ENCODE data around the gene XXYLT1.

The XXYLT1 gene

DNA sequence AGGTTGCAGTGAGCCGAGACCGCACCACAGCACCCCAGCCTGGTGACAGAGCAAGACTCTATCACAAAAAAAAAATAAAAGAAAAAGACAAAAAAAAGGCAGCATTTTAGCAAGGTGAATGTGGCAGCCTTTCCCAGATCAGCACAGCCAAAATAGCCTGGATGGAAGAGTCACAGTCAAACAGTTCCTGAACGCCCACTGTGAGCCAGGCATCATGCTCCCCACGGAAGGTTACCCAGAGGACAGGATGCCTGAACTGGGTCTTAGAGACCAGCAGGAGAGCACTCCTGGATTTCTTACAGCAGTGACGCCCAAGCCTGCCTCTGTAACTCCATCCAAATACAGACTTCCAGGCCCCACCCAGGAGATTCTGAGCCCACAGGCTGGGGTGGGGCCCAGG, 4.5 kb downstream of the XXYLT1 start:
- H3K4me3 ChIP-seq (replicated peaks in 1 of 2; ENCODE audit: low read depth in 2 of 2, low read length in 2 of 2): no peak overlapping the region
- TF ChIP-seq, protein P1, sequence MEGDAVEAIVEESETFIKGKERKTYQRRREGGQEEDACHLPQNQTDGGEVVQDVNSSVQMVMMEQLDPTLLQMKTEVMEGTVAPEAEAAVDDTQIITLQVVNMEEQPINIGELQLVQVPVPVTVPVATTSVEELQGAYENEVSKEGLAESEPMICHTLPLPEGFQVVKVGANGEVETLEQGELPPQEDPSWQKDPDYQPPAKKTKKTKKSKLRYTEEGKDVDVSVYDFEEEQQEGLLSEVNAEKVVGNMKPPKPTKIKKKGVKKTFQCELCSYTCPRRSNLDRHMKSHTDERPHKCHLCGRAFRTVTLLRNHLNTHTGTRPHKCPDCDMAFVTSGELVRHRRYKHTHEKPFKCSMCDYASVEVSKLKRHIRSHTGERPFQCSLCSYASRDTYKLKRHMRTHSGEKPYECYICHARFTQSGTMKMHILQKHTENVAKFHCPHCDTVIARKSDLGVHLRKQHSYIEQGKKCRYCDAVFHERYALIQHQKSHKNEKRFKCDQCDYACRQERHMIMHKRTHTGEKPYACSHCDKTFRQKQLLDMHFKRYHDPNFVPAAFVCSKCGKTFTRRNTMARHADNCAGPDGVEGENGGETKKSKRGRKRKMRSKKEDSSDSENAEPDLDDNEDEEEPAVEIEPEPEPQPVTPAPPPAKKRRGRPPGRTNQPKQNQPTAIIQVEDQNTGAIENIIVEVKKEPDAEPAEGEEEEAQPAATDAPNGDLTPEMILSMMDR (IDR thresholded peaks at IDR 0.05; ENCODE audit: low read depth, low read length): no peak
- DNase-seq (ENCODE audit: low read depth in 2 of 2): no peak

DNA sequence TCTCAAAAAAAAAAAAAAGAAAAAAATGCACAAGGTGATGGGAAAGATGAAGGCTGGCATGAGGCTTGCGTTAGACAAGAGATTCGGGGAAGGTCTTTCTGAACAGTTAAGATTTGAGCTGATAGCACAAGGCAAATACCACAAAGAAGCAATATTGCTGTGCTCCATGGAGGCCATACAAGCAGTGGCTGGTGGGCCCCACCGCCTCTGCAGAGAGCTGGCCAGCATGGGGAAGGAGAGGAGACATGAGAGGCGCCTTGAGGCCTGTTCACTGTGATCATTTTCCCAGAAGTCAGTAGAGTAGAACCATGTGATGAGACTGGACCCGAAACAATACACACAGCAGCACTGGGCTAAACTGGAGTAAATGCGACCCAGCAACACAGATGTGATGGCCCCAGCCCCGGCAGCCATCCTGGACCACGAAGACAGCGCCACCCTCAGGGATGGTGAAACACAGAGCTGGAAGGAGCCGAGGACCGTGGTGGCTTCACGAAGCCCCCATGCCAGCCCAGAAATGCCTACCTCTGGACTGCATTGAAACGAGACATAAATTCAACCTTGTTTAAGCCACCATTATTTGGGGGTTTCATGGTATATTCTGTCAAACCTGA, 5.5 kb downstream of the XXYLT1 start:
- no peak for DNase-seq (ENCODE audit: low read depth in 2 of 2)
- TF ChIP-seq, protein P1 (IDR thresholded peaks at IDR 0.05; ENCODE audit: low read depth, low read length): no peak
- H3K4me3 ChIP-seq (replicated peaks in 1 of 2; ENCODE audit: low read depth in 2 of 2, low read length in 2 of 2): no peak overlapping the region

DNA sequence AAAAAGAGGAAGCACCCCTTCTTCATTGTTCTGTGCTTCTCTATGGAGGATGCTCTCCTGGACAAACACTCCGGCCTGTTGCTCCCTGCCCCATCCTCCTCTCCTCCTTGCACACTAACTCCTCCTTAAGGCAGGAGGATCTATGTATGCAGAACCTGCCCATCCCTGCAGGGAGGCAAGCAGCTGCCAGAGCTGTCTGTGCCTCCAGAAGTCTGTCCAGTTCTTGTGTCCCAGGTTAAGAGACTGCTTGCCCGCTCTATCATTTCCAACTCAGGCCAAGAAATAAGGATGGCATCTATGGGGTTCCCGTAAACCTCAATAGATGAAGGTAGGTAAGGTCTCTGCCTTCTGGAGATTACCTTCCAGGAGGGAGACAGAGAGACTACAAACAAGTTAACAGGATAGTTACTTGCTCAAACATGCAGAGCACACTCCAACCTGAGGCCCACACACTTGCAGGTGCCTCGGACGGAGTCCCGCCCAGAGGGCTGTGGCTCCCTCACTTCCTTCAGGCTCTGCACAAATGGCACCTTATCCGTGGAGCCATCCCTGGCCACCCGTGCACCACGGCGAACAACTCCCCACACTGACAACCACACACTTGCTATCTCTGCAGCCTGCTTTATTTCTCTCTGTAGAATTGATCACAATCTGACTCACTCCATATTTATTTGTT, 6.9 kb downstream of the XXYLT1 start:
- DNase-seq (ENCODE audit: low read depth in 2 of 2): no peak
- no peak overlapping the region for H3K4me3 ChIP-seq (replicated peaks in 1 of 2; ENCODE audit: low read depth in 2 of 2, low read length in 2 of 2)
- TF ChIP-seq, protein P1 (IDR thresholded peaks at IDR 0.05; ENCODE audit: low read depth, low read length): no peak

DNA sequence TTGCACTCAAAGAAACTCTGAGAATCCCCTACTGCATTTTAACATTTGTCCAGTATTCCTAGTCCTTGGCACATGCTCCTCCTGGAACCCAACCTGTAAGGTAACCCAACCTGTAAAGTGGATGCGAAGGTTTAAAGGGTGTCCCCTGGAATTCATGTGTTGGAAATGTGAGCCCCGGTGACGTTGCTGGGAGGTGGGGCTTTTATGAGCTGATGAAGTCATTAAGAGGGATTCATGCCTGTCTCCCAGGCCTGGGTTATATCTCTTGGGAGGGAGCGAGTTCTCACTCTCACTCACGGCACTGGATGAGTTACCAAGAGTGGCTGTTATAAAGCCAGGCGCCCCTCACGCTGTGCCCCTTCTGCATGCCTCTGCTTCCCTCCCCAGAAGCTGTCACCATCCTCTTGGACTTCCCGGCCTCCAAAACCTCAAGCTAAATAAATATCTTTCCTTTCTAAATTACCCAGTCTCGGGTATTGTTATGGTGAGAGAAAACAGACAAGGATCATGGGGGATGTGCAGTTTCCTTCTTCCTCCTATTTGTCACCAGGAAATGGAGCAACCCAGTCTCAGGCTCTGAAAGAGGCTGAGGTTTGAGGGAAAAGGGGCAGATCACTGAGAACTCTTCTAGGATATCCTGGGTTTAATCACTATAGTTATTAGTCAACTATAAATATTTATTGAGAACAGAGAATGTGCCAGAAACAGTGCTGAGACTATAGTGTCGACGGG, 7.6 kb downstream of the XXYLT1 start:
- TF ChIP-seq, protein P1 (IDR thresholded peaks at IDR 0.05; ENCODE audit: low read depth, low read length): no peak
- DNase-seq (ENCODE audit: low read depth in 2 of 2): peak in 1 of 2 donors; percentile 46
- H3K4me3 ChIP-seq (replicated peaks in 1 of 2; ENCODE audit: low read depth in 2 of 2, low read length in 2 of 2): no peak overlapping the region

DNA sequence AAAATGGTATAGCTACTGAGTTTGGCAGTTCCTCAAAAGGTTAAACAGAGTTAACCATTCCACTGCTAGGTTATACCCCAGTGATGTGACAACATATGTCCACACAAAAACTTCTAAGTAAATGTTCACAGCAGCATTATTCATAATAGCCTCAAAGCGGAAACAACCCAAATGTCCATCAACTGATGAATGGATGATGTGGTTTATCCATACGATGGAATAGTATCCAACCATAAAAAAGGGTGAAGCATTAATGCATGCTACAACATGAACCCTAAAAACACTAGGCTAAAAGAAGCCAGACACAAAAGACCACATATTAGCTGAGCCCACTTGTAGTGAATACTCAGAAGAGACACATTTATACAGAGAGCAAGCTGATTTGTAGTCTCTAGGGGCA, 9.0 kb downstream of the XXYLT1 start:
- H3K4me3 ChIP-seq (replicated peaks in 1 of 2; ENCODE audit: low read depth in 2 of 2, low read length in 2 of 2): no peak overlapping the region
- TF ChIP-seq, protein P1 (IDR thresholded peaks at IDR 0.05; ENCODE audit: low read depth, low read length): no peak
- no peak for DNase-seq (ENCODE audit: low read depth in 2 of 2)

DNA sequence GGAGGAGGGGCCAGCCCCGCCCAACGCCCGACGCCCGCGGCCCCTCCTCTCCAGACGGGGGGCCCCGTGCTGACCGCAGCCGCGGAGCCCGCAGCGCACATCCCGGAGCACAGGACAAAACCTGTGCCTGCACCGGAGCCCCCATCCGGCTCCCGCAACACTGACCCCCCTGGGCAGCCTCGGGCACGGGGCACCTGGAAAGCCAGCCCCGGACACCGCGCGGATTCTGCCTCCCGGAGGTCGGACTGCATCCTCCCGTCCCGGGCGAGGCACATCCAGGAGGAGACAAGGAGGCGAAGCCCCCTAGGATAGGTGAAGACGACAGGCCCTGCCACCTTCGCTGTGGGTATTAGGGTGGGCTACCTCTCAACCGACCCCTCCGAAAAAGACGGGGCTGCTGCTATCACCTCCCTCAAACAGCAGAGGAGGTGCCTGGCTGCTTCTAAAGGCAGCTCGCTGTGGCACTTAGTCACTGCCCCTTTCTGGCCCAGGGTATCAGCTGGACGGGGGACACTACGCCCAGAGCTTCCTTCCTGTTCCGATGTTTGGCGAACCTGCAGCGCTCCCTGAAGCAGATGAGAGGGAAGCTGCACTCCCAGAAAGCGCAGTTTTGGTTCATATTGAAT, 10.6 kb downstream of the XXYLT1 start:
- TF ChIP-seq, protein P1 (IDR thresholded peaks at IDR 0.05; ENCODE audit: low read depth, low read length): peak; percentile 1
- DNase-seq (ENCODE audit: low read depth in 2 of 2): peak; percentile 13 to 27
- peak overlapping the region; percentile 72 to 76 for H3K4me3 ChIP-seq (replicated peaks in 1 of 2; ENCODE audit: low read depth in 2 of 2, low read length in 2 of 2)

Data from cardiac fibroblast (primary cell).